Measurements from ENCODE around the gene ATP6V1B1.

The ATP6V1B1 gene

GRCh38 chr2:70943205-70943871 lies 7.6 kb downstream of the ATP6V1B1 start:
- DNase-seq (ENCODE audit: low read depth, low spot score) = no peak
- no peaks in the 10 kb centered on the region for H3K9me3 ChIP-seq (ENCODE audit: low read depth, low read length)
- no peak overlapping the region for H3K9ac ChIP-seq (ENCODE audit: insufficient read length)
- TF ChIP-seq POLR2AphosphoS5 (IDR thresholded peaks at IDR 0.05; ENCODE audit: borderline replicate concordance, low read depth, low read length) (no peak), EZH2 (IDR thresholded peaks at IDR 0.05) (no peak), FOXP2 (optimal IDR thresholded peaks at IDR 0.05; ENCODE audit: control extremely low read depth, extremely low read length, insufficient read depth) (no peak)
- H3K4me3 ChIP-seq = no peak overlapping the region
- no peaks in the 10 kb centered on the region for H3K36me3 ChIP-seq (ENCODE audit: insufficient read depth, low read length)
- H3K27ac ChIP-seq = no peak overlapping the region

DNA sequence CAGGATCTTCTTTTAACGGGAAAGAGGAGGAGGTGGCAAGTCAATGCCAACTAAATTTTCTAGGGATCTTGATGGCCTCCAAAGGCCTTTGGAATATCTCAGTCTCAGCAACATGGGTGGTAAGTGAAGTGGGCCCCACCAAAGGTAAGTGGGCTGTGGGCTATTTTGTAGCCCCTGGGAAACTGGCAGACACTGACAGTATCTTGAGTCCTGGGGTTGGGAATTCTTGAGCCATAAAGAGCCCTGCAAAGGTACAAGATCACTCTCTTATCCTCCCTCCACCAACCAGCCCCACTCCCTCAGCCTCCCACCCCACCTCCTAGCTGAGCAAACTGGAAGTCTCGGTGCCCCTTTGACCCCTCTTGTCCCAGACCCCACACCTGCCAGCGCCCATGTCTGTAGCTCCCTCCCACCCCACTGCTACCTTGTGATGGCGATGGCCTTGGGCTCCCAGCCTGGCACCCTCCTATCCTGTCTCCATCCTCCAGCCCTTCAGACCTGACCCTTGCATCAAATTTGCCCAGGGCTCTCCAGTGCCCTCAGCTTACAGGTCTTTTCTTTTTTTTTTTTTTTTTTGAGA lies 8.5 kb downstream of the ATP6V1B1 start:
- H3K4me3 ChIP-seq = no peak overlapping the region
- no peak overlapping the region for H3K9ac ChIP-seq (ENCODE audit: insufficient read length)
- no peaks in the 10 kb centered on the region for H3K36me3 ChIP-seq (ENCODE audit: insufficient read depth, low read length)
- no peak overlapping the region for H3K27ac ChIP-seq
- DNase-seq (ENCODE audit: low read depth, low spot score) = no peak
- no peaks in the 10 kb centered on the region for H3K9me3 ChIP-seq (ENCODE audit: low read depth, low read length)
- TF ChIP-seq EZH2 (IDR thresholded peaks at IDR 0.05) (no peak), POLR2AphosphoS5 (IDR thresholded peaks at IDR 0.05; ENCODE audit: borderline replicate concordance, low read depth, low read length) (no peak), FOXP2 (optimal IDR thresholded peaks at IDR 0.05; ENCODE audit: control extremely low read depth, extremely low read length, insufficient read depth) (no peak)

GRCh38 chr2:70946832-70947442 lies 11.2 kb downstream of the ATP6V1B1 start:
- no peak overlapping the region for H3K27ac ChIP-seq
- H3K9ac ChIP-seq (ENCODE audit: insufficient read length) = no peak overlapping the region
- no peaks in the 10 kb centered on the region for H3K36me3 ChIP-seq (ENCODE audit: insufficient read depth, low read length)
- DNase-seq (ENCODE audit: low read depth, low spot score) = peak; percentile 53
- TF ChIP-seq POLR2AphosphoS5 (IDR thresholded peaks at IDR 0.05; ENCODE audit: borderline replicate concordance, low read depth, low read length) (no peak), EZH2 (IDR thresholded peaks at IDR 0.05) (no peak), FOXP2 (optimal IDR thresholded peaks at IDR 0.05; ENCODE audit: control extremely low read depth, extremely low read length, insufficient read depth) (no peak)
- H3K4me3 ChIP-seq = no peak overlapping the region
- H3K9me3 ChIP-seq (ENCODE audit: low read depth, low read length) = no peaks in the 10 kb centered on the region

DNA sequence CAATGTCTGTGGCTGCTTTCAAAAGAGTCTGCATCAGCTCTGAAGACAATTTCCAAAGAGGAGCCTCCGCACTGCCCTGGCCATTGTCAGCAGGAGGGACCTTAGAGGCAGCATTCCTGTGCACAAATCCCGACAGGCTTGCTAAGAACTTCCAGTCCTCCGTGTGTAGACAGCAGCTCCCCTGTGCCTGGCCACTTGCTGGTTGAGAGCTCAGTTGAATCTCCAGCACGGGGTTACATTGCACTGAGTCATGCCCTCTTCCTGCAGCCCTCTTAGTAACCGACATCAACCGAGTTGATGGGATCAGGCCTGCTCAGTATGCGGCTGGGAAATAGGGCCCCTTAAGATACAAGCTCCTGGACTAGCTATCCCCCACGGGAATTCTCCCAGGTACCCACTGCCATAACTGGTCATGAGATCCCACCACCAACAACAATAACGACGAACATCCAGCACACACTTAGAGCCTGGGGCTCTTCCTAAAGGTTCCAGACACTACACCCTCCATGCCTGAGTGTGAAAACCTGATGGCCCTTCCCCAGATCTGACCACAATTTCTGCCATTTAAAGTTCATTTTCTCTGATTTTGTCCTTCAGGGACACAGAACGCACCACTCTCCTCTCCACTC lies 12.0 kb downstream of the ATP6V1B1 start:
- DNase-seq (ENCODE audit: low read depth, low spot score) = no peak
- H3K4me3 ChIP-seq = peak overlapping the region; percentile 72
- peak overlapping the region; percentile 61 for H3K9ac ChIP-seq (ENCODE audit: insufficient read length)
- no peak overlapping the region for H3K27ac ChIP-seq
- H3K9me3 ChIP-seq (ENCODE audit: low read depth, low read length) = no peaks in the 10 kb centered on the region
- H3K36me3 ChIP-seq (ENCODE audit: insufficient read depth, low read length) = no peaks in the 10 kb centered on the region
- TF ChIP-seq EZH2 (IDR thresholded peaks at IDR 0.05) = no peak
- TF ChIP-seq POLR2AphosphoS5 (IDR thresholded peaks at IDR 0.05; ENCODE audit: borderline replicate concordance, low read depth, low read length) = no peak
- TF ChIP-seq FOXP2 (optimal IDR thresholded peaks at IDR 0.05; ENCODE audit: control extremely low read depth, extremely low read length, insufficient read depth) = no peak

DNA sequence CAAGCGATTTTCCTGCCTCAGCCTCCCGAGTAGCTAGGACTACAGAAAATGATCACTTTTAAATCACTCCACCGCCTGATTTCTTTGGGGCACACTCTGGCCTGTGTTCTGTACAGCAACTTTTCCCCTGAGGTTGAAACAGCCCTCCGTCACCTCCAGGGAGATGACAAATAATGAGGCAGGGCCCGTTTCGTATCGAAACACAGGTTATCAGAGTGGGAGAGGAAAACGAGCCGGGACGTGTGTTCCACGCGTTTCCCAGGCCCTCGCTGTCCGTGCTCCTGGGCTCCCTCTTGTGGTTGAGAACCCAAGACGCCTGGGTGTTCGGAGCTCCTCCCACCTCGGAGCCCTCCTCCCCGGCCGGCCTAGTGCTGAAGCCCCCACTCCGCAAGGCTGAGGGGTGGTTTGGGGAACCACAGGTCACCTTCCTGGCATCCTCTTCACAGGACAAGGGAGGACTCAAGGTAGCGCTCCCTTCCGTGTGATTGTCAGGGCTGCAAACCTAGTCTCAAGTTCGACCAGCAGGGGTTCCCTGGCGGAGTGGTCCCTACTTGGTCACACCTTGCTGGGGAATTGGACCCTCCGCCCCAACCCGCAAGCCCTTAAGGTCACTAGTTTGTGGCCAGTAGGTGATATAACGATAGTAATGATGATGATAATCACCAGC lies 12.8 kb downstream of the ATP6V1B1 start:
- no peaks in the 10 kb centered on the region for H3K9me3 ChIP-seq (ENCODE audit: low read depth, low read length)
- no peak for DNase-seq (ENCODE audit: low read depth, low spot score)
- no peaks in the 10 kb centered on the region for H3K36me3 ChIP-seq (ENCODE audit: insufficient read depth, low read length)
- no peak overlapping the region for H3K27ac ChIP-seq
- peak overlapping the region; percentile 61 for H3K9ac ChIP-seq (ENCODE audit: insufficient read length)
- TF ChIP-seq POLR2AphosphoS5 (IDR thresholded peaks at IDR 0.05; ENCODE audit: borderline replicate concordance, low read depth, low read length) (no peak), EZH2 (IDR thresholded peaks at IDR 0.05) (no peak), FOXP2 (optimal IDR thresholded peaks at IDR 0.05; ENCODE audit: control extremely low read depth, extremely low read length, insufficient read depth) (peak; percentile 31)
- peak overlapping the region; percentile 72 for H3K4me3 ChIP-seq

DNA sequence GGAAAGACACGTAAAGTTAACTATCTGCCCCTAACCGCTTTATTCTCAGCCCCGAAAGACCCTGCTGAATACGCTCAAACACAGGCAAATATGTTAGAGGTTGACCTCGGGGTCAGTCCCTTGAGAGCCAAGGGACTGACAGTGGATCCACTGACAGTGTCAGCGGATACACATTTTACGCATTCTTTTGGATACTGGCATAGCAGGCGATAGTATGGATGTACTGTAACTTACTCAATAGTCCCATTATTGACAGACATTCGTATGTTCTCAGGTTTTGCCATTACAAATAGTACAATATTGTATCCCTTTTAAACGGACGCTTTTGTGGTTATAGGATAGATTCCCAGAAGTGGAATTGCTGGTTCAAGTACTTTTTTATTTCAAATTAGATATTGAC lies 13.4 kb downstream of the ATP6V1B1 start:
- DNase-seq (ENCODE audit: low read depth, low spot score) = no peak
- TF ChIP-seq POLR2AphosphoS5 (IDR thresholded peaks at IDR 0.05; ENCODE audit: borderline replicate concordance, low read depth, low read length) (no peak), FOXP2 (optimal IDR thresholded peaks at IDR 0.05; ENCODE audit: control extremely low read depth, extremely low read length, insufficient read depth) (no peak), EZH2 (IDR thresholded peaks at IDR 0.05) (no peak)
- Histone ChIP-seq H3K4me3 (no peak overlapping the region), H3K9me3 (ENCODE audit: low read depth, low read length) (no peaks in the 10 kb centered on the region), H3K9ac (ENCODE audit: insufficient read length) (no peak overlapping the region), H3K27ac (no peak overlapping the region), H3K36me3 (ENCODE audit: insufficient read depth, low read length) (no peaks in the 10 kb centered on the region)

- no peak for DNase-seq (ENCODE audit: low read depth, low spot score)
- Histone ChIP-seq H3K9me3 (ENCODE audit: low read depth, low read length) (no peaks in the 10 kb centered on the region), H3K27ac (no peak overlapping the region), H3K4me3 (no peak overlapping the region), H3K36me3 (ENCODE audit: insufficient read depth, low read length) (no peaks in the 10 kb centered on the region), H3K9ac (ENCODE audit: insufficient read length) (no peak overlapping the region)
- TF ChIP-seq POLR2AphosphoS5 (IDR thresholded peaks at IDR 0.05; ENCODE audit: borderline replicate concordance, low read depth, low read length) (no peak), FOXP2 (optimal IDR thresholded peaks at IDR 0.05; ENCODE audit: control extremely low read depth, extremely low read length, insufficient read depth) (no peak), EZH2 (IDR thresholded peaks at IDR 0.05) (no peak)
Observed at GRCh38 chr2:70954886-70955285, 19.2 kb downstream of the ATP6V1B1 start.

- TF ChIP-seq EZH2 (IDR thresholded peaks at IDR 0.05) (no peak), POLR2AphosphoS5 (IDR thresholded peaks at IDR 0.05; ENCODE audit: borderline replicate concordance, low read depth, low read length) (no peak)
- DNase-seq (ENCODE audit: low read depth, low spot score) = no peak
- H3K27ac ChIP-seq = no peak overlapping the region
- H3K9me3 ChIP-seq (ENCODE audit: low read depth, low read length) = no peaks in the 10 kb centered on the region
- no peak overlapping the region for H3K9ac ChIP-seq (ENCODE audit: insufficient read length)
- H3K36me3 ChIP-seq (ENCODE audit: insufficient read depth, low read length) = no peaks in the 10 kb centered on the region
- no peak overlapping the region for H3K4me3 ChIP-seq
Observed at GRCh38 chr2:70956141-70956540, 20.4 kb downstream of the ATP6V1B1 start.
